ENCODE measurements around the gene C10orf95.

The C10orf95 gene

DNA sequence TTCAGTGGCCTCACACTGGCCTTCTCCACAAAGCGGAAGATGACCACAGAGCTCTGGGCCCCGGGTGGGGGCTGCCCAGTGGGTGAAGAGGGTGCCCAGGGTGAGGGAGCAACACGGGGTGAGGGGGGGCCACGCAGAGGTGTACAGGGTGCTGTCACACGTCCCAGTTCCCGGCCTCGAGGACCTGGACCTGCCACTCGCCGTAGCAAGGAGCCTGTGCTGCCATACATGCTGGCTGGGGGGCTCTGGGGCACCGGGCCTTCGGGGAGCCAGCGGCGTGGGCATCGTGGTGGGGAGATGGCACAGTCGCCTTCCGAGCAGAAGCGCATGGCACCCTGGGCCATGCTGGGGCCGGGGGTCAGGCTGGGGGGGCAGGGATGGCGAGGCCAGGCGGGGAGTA, 34.6 kb downstream of the C10orf95 start:
- Histone ChIP-seq H3K4me1 (peaks cover 9% of the 10 kb centered on the region), H3K27ac (no peak overlapping the region), H3K79me2 (no peaks in the 10 kb centered on the region), H3K4me3 (ENCODE audit: low read depth, low read length) (no peak overlapping the region), H3K36me3 (ENCODE audit: control insufficient read depth, insufficient read depth, low read length) (no peaks in the 10 kb centered on the region), H2AFZ (no peak overlapping the region), H3K9ac (no peak overlapping the region), H3K27me3 (ENCODE audit: control insufficient read depth, insufficient read depth, low read length) (no peaks in the 10 kb centered on the region), H3K9me3 (ENCODE audit: control insufficient read depth, low read length) (no peaks in the 10 kb centered on the region), H3K4me2 (ENCODE audit: low read length) (no peak overlapping the region)
- TF ChIP-seq, protein P1, sequence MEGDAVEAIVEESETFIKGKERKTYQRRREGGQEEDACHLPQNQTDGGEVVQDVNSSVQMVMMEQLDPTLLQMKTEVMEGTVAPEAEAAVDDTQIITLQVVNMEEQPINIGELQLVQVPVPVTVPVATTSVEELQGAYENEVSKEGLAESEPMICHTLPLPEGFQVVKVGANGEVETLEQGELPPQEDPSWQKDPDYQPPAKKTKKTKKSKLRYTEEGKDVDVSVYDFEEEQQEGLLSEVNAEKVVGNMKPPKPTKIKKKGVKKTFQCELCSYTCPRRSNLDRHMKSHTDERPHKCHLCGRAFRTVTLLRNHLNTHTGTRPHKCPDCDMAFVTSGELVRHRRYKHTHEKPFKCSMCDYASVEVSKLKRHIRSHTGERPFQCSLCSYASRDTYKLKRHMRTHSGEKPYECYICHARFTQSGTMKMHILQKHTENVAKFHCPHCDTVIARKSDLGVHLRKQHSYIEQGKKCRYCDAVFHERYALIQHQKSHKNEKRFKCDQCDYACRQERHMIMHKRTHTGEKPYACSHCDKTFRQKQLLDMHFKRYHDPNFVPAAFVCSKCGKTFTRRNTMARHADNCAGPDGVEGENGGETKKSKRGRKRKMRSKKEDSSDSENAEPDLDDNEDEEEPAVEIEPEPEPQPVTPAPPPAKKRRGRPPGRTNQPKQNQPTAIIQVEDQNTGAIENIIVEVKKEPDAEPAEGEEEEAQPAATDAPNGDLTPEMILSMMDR (IDR thresholded peaks at IDR 0.05) = no peak

DNA sequence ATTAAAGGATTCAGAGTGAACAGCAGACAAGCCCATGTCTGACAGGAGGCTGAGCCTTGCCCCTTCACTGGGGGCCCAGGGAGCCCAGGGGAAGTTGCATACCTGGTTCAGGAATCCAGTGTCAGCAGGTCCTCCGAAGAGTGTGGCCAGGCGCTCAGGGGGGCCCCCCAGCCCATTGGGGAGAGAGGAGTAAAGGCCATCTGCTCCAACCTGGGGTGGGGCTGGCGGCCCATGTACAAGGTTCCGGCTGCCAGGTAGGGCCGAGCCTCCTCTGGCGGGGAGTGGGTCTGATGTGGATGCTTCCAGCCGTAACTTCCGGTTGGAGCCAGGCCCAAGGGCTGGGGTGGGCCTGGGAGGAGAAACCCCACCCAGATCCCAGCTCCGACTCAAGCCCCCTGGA, 35.1 kb downstream of the C10orf95 start:
- Histone ChIP-seq H3K9ac (no peak overlapping the region), H2AFZ (no peak overlapping the region), H3K27ac (no peak overlapping the region), H3K9me3 (ENCODE audit: control insufficient read depth, low read length) (no peaks in the 10 kb centered on the region), H3K79me2 (no peaks in the 10 kb centered on the region), H3K4me3 (ENCODE audit: low read depth, low read length) (no peak overlapping the region), H3K36me3 (ENCODE audit: control insufficient read depth, insufficient read depth, low read length) (no peaks in the 10 kb centered on the region), H3K4me2 (ENCODE audit: low read length) (no peak overlapping the region), H3K27me3 (ENCODE audit: control insufficient read depth, insufficient read depth, low read length) (no peaks in the 10 kb centered on the region), H3K4me1 (peaks cover 9% of the 10 kb centered on the region)
- TF ChIP-seq, protein P1 (IDR thresholded peaks at IDR 0.05) = no peak

DNA sequence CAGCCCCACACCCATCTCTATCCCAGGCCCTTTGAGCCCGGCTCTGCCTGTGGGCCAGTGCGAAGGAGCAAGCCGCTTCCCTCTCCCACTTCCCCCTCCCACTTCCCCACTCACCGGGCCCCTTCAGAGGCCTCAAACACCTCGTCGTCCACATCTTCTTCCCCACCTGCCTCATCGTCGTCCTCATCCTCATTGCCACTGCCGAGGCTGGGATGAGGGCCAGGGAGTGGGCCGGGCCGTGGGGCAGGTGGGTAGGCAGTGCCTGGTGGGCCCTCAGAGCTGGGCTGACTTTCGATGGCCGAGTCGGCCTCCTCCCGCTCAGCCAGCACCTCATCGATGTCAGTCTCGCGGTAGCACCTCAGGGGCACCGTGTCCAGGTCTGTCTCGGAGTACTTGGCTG, 36.6 kb downstream of the C10orf95 start:
- Histone ChIP-seq H3K27me3 (ENCODE audit: control insufficient read depth, insufficient read depth, low read length) (no peaks in the 10 kb centered on the region), H3K9me3 (ENCODE audit: control insufficient read depth, low read length) (no peaks in the 10 kb centered on the region)

DNA sequence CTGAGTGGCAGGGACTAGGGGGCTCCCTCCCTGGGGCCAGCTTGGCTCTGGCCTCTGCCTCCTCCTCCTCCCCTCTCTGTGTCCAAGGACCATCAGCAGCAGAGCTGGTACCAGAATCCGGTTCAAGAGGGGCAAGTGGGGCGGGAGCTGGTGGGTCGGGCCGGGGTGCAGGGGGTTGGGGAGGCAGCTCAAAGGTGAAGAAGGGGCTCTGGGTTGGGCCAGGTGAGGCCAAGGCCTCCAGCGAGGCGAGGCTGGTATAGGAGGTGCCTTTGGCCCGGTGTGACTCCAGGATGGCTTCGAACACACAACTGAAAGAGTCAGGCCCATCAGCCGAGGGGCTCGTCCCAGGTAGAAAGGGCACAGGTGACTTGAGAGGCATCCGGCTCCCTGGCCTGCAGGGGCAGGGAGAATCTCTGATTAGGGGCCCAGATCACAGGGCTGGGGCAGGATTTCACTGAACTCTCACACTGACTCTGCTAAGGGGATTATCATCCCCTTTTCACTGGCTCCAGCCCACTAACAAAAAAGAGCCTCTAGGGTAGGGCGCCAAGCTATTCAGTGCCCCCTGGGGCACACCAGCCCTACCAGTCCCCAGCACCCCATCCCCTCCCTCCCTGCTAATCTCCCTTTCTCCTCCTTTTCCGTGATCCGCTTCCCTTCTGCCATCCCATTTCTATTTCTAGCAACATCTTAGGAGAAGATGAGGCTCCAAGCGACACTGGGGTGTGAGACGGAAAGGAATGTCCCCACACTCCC, 37.4 kb downstream of the C10orf95 start:
- Histone ChIP-seq H3K27ac (no peak overlapping the region), H3K9me3 (ENCODE audit: control insufficient read depth, low read length) (no peaks in the 10 kb centered on the region), H3K36me3 (ENCODE audit: control insufficient read depth, insufficient read depth, low read length) (no peaks in the 10 kb centered on the region), H3K9ac (no peak overlapping the region), H3K4me3 (ENCODE audit: low read depth, low read length) (no peak overlapping the region), H3K4me1 (peaks cover 13% of the 10 kb centered on the region), H3K4me2 (ENCODE audit: low read length) (no peak overlapping the region), H3K79me2 (no peaks in the 10 kb centered on the region), H2AFZ (no peak overlapping the region), H3K27me3 (ENCODE audit: control insufficient read depth, insufficient read depth, low read length) (no peaks in the 10 kb centered on the region)
- TF ChIP-seq, protein P1 (IDR thresholded peaks at IDR 0.05) = no peak

More for the DNA sequence above, 36.6 kb downstream of the C10orf95 start:
- Histone ChIP-seq H3K27ac (no peak overlapping the region), H3K4me2 (ENCODE audit: low read length) (no peak overlapping the region), H3K36me3 (ENCODE audit: control insufficient read depth, insufficient read depth, low read length) (no peaks in the 10 kb centered on the region), H3K79me2 (no peaks in the 10 kb centered on the region), H3K4me3 (ENCODE audit: low read depth, low read length) (no peak overlapping the region), H2AFZ (no peak overlapping the region), H3K9ac (no peak overlapping the region), H3K4me1 (peaks cover 14% of the 10 kb centered on the region)
- TF ChIP-seq, protein P1 (IDR thresholded peaks at IDR 0.05) = no peak
